ENCODE data around the gene CA7. TPM values are rescaled to one million over a fixed set of nuclear protein-coding genes. Genes with fewer than 3 reads are reported as not detected.

Gene CA7
- total RNA-seq, 4 donors from 2014 or later, result not detected

- TF ChIP-seq CTCF (IDR thresholded peaks at IDR 0.05; ENCODE audit: low read depth), result no peak
These were observed 3.3 kb upstream of the CA7 start for GRCh38 chr16:66840883-66841282.

GRCh38 chr16:66841366-66841765 lies 2.8 kb upstream of the CA7 start:
- TF ChIP-seq CTCF (IDR thresholded peaks at IDR 0.05; ENCODE audit: low read depth), result no peak

GRCh38 chr16:66842765-66843164 lies 1.4 kb upstream of the CA7 start:
- no peak for TF ChIP-seq CTCF (IDR thresholded peaks at IDR 0.05; ENCODE audit: low read depth)

GRCh38 chr16:66843191-66843590 lies 1.0 kb upstream of the CA7 start:
- TF ChIP-seq CTCF (IDR thresholded peaks at IDR 0.05; ENCODE audit: low read depth), result no peak

GRCh38 chr16:66844009-66844341 lies 239 bp upstream of the CA7 start:
- TF ChIP-seq CTCF (IDR thresholded peaks at IDR 0.05; ENCODE audit: low read depth), result no peak

- TF ChIP-seq CTCF (IDR thresholded peaks at IDR 0.05; ENCODE audit: low read depth), result no peak
These were observed 831 bp downstream of the CA7 start for GRCh38 chr16:66845080-66845410.

GRCh38 chr16:66845791-66846221 lies 1.6 kb downstream of the CA7 start:
- no peak for TF ChIP-seq CTCF (IDR thresholded peaks at IDR 0.05; ENCODE audit: low read depth)

GRCh38 chr16:66846266-66846665 lies 2.1 kb downstream of the CA7 start:
- TF ChIP-seq CTCF (IDR thresholded peaks at IDR 0.05; ENCODE audit: low read depth), result no peak
